ENCODE data around the gene ADAMTS7.
"Not testable (repeated sequence)": the region's sequence is repeated elsewhere in the genome, so short reads cannot be mapped to it uniquely, and the experiment has no call there.

The ADAMTS7 gene, protein sequence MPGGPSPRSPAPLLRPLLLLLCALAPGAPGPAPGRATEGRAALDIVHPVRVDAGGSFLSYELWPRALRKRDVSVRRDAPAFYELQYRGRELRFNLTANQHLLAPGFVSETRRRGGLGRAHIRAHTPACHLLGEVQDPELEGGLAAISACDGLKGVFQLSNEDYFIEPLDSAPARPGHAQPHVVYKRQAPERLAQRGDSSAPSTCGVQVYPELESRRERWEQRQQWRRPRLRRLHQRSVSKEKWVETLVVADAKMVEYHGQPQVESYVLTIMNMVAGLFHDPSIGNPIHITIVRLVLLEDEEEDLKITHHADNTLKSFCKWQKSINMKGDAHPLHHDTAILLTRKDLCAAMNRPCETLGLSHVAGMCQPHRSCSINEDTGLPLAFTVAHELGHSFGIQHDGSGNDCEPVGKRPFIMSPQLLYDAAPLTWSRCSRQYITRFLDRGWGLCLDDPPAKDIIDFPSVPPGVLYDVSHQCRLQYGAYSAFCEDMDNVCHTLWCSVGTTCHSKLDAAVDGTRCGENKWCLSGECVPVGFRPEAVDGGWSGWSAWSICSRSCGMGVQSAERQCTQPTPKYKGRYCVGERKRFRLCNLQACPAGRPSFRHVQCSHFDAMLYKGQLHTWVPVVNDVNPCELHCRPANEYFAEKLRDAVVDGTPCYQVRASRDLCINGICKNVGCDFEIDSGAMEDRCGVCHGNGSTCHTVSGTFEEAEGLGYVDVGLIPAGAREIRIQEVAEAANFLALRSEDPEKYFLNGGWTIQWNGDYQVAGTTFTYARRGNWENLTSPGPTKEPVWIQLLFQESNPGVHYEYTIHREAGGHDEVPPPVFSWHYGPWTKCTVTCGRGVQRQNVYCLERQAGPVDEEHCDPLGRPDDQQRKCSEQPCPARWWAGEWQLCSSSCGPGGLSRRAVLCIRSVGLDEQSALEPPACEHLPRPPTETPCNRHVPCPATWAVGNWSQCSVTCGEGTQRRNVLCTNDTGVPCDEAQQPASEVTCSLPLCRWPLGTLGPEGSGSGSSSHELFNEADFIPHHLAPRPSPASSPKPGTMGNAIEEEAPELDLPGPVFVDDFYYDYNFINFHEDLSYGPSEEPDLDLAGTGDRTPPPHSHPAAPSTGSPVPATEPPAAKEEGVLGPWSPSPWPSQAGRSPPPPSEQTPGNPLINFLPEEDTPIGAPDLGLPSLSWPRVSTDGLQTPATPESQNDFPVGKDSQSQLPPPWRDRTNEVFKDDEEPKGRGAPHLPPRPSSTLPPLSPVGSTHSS (N-terminal part only)

DNA sequence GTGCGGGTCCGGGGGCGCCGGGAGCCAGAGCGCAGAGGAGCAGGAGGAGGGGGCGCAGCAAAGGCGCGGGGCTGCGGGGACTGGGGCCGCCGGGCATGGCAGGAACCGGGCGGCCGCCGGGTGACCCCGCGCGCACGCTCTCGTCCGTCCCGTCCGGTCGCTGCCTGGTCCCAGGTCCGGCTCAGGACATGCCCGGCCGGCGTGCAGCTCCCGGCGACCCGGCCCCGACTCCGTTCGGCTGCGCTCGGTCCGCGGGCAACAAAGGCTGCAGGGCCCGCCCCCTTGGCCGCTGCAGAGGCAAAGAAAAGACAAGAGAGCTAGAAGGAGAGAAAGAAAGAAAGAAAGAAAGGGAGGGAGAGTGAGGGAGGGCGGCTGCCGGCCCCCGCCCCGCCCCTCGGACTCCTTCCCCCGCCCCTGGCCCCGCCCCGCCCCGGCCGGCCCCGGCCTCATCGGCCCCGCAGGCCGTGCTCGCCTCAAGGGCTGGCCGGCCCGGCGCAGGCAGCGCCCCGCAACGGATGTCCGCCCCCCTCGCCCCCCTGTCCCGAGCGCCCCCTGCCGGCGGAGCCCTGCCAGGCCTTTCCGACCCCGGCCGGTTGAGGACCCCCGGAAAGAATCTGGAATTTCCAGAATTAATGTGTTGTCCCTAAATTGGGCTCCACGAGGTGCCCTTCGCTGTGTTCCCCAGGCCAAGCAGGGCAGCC lies at the start of gene ADAMTS7:
Gene ADAMTS7, minus strand, starts transcription at position 341 of the 701 bp plus-strand sequence. Its CDS starts 244 bp downstream, at position 97.
- DNase-seq, result peak; percentile 86

DNA sequence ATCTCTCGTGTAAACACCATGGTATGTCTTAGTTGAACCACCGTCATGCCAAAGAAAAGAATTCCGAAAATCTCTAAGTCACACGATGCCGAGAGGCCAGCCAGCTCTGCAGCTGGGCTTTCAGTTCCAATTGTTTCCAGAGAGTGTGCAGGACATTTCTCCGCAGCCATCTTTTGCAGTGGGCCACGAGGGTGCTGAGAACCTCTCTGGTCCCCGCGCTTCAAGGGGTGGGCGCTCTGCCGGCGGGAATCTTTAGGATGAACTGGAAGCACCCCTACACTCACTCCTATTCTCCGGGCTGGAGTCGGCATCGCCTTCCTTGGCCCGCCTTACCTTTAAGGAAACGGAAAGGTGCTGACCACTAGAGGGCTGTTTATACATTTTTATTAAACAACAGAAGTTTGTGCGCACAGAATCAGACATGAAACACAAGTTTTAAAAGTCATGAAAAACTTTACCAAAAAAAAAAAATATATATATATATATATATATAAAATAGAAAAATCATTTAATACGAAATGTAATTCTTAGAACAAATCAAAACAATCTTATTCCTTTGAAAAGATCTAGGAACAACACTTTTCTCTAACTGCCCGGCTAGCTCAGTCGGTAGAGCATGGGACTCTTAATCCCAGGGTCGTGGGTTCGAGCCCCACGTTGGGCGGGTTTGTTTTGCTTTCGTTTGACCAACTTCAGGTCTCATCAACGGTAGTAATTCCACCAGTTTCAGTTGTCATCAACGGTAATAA lies 48.9 kb upstream of the ADAMTS7 start:
- DNase-seq, result peak; percentile 87

DNA sequence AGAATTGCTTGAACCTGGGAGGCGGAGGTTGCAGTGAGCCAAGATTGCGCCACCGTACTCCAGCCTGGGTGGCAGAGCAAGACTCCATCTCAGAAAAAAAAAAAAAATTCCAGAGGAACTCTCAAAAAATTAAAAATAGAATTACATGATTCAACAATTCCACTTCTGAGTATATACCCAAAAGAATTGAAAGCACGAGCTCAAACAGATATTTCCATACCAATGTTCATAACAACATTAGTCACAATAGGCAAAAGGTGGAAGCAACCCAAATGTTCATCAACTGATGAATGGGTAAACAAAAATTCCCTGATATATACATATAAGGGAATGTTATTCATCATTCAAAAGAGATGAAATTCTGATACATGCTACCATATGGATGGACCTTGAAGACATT lies 44.5 kb upstream of the ADAMTS7 start:
- no peak for DNase-seq

DNA sequence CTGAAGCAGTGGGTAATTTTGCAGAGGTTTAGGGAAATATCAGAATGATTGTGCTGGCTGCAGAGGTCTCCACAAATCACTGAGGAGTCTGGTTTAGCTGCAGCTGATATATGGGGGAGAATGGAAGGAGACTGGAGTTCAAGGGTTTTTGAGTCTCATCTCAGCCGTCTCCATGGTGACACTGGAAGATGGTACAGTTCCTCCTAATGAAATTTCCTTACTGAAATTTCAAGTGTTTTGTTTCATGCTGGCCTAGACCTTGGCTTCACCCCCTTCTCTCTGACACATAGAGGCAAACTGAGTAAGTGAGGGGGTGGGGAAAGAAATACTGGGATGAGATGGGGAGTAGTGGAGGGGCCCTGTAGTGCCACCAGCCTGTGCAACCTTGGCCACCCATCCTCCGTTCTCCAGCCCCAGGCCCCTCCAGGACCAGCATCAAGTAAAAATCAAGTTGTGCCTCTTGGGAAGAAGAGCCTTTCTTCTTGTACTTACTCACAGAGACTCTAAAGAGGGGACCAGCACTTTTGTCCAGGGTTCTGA lies 43.6 kb upstream of the ADAMTS7 start:
- no peak for DNase-seq

DNA sequence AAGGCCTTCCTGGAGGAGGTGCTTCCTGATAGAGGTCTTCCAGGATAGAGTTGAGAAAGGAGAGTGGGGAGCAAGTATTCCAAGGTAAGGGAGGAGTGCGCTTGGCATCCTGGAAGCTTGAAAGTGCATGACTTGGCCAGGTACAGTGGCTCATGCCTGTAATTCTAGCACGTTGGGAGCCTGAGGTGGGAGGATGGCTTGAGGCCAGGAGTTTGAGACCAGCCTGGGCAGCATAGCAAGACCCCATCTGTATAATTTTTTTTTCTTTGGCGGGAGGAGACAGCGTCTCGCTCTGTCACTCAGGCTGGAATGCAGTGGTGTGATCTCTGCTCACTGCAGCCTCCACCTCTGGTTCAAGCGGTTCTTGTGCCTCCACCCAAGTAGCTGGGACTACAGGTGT lies 42.2 kb upstream of the ADAMTS7 start:
- DNase-seq, result no peak

DNA sequence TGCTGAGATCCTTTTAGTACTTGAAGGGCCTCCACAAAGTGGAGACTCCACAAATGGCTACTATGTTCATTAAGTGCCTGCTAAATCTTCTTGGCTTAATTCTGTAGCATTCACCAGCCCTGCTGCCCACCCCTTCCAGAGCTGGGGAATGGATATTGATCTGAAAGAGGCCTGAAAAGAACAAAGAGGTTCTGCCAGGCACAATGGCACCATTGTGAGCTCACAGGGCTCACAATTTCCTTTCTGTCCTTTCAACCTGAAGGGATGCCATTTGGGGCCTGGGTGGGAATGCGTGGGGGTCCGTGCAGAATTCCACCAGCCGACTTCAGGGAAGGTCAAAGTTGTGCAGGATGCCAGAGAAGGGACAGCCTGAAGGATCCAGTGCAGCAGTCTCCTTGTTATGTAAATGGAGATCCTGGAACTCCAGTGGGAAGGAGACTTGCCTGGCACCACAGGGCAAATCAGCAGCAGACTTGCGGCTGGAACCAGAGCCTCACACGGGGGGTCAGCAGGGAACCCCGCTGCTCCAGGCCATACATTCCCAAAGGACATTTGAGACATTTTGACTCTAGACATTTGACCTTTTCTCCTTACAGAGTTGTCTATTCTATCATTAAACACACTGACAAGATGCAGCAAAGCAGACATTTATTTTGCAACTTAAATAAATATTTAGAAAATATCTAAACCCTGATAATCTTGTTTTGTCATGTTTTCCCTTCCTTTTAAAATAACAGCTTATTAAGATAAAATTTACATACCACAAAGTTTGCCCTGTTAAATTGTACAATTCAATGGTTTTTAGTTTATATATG lies 39.9 kb upstream of the ADAMTS7 start:
- no peak for DNase-seq

DNA sequence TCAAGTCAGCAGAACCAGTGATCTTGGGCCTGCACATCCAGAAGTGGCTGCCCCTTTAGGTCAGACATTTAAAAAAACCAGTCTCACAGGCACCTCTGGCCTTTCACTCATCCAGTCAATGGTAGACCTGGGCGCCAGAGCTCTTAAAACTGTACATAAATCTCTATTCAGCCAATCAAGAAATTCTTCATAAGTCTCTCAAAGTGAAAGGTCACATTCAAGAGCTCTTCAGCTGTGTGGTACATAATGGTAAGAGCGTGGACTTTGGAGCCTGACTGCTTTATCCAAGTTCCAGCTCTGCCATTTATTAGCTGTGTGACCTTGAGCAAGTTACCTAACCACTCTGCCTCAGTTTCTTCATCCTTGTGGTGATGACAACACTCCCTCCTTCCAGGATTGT lies 39.1 kb upstream of the ADAMTS7 start:
- no peak for DNase-seq

DNA sequence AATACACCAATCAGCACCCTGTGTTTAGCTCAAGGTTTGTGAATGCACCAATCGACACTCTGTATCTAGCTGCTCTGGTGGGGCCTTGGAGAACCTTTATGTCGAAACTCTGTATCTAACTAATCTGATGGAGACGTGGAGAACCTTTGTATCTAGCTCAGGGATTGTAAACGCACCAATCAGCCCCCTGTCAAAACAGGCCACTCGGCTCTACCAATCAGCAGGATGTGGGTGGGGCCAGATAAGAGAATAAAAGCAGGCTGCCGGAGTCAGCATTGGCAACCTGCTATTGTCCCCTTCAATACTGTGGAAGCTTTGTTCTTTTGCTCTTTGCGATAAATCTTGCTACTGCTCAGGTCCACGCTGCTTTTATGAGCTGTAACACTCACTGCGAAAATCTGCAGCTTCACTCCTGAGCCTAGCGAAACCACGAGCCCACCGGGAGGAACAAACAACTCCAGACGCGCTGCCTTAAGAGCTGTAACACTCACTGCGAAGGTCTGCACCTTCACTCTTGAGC lies 36.2 kb upstream of the ADAMTS7 start:
- not testable (repeated sequence) for DNase-seq

DNA sequence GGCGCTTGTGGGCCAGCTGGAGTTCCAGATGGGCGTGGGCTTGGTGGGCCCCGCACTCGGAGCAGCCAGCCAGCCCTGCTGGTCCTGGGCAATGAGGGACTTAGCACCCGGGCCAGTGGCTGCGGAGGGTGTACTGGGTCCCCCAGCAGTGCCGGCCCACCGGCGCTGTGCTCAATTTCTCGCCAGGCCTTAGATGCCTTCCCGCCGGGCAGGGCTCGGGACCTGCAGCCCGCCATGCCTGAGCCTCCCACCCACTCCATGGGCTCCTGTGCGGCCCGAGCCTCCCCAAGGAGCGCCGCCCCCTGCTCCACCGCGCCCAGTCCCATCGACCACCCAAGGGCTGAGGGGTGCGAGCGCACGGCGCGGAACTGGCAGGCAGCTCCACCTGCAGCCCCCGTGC lies 35.6 kb upstream of the ADAMTS7 start:
- DNase-seq, result not testable (repeated sequence)

DNA sequence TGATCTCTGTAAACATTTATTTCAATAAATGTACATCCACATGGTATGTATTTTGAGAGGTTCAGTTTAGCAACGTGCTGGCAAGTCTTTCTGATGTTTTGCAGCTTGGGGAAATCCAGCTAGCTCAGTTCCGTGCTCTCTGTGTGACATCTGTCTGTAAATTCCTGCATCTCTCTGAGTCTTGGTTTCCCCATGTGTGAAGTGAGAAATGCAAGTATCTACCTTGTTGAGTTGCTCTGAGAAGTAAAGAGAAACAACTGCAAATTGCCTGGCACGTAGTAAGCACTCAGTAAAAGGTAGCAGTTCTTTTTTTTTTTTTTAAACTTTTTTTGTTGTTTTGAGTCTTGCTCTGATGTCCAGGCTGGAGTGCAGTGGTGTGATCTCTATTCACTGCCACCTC lies 31.3 kb upstream of the ADAMTS7 start:
- DNase-seq, result no peak

DNA sequence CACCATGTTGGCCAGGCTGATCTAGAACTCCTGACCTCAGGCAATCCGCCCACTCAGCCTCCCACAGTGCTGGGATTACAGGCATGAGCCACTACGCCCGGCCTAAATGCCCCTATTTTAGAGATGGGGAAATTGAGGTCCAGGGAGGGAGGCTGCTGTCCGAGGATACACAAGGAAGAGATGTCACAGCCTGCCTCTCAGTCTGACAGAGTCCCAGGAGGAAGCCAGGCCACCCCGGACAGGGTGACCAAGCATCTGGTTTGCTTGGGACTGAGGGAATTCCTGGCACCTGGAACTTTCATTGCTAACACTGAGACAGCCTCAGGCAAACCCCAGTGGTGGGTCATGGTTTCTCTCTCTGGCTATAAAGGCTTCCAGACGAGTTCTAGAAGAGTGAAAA lies 30.6 kb upstream of the ADAMTS7 start:
- DNase-seq, result no peak

DNA sequence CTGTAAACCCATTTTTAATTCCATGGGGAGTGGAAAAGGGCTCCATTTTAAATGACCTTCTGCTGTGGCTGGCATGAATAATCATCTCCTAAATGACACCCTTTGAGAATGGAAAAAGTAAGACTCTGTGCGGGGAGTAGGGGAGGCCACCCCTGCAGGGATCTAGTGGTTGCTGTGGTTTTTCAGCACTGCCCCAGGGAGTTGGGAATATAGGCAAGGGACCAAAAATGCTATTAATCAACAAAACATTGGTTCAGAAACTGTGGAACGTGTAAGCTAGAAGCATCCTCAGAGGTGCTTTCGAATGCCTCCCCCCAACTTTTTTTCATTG lies 30.1 kb upstream of the ADAMTS7 start:
- no peak for DNase-seq

DNA sequence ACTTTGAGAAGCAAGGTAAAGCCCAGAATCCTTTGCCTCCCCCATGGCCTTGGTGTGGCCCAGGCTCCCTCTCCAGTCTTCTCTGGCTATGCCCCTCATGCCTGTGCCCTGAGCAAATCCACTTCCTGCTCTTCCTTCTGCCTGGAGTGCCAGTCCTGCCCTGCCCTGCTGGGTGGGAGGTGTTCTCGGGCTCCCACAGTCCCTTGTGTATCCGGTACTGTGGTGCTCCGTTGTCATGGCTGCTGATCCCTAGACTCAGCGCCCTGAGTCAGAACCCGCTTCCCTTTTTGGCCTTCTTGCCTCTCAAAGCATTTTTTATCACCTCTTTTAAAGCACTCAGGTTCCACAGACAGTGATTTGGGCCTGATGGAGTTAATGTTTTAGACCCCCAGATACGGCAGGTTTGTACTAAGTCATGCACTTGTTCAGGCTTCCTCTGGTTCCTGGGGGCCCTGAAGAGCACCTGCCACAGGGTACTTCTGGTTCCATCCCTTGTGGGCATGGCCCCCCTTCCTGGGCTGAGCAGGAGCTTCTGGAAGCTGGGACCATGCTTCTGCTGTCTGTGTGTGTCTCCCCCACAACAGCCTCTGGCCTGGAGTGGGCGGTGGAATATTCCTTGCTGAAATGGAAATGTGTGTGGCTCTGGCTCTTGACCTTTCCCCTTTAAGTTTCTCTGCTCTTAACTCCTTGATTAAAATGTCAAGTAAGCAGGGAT lies 29.6 kb upstream of the ADAMTS7 start:
- DNase-seq, result no peak

DNA sequence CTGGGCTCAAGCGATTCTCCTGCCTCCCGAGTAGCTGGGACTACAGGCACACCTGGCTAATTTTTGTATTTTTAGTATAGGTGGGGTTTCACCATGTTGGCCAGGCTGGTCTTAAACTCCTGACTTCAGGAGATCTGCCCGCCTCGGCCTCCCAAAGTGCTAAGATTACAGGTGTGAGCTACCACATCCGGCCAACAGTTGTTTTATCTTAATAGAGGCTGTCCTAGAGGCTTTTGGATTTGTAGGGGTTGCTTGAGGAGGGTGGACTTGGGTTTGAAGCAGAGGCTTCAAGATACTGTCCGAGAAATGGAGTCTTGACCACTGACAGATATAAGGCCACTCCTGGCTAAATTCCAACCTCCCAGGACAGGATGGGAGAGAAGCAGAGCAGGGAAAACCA lies 27.9 kb upstream of the ADAMTS7 start:
- DNase-seq, result not testable (repeated sequence)

DNA sequence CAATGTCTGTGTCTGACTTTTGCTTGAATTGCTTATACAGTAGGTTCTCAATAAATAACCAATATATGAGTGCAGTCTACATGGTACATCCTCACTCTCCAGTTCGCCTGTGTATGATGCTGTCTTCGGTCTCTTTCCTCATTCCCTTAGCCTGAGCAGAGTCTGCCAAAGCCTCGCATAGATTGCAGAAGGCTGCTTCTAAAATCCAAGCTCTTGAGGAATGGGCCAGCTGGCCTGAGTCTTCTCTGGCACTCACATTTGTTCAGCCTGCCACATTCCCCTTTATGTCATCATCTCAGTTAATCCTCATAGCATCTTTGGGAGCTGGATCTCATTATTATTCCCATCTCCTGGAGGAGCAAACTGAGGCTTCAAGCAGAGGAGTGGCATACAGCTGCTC lies 27.2 kb upstream of the ADAMTS7 start:
- DNase-seq, result peak; percentile 64

DNA sequence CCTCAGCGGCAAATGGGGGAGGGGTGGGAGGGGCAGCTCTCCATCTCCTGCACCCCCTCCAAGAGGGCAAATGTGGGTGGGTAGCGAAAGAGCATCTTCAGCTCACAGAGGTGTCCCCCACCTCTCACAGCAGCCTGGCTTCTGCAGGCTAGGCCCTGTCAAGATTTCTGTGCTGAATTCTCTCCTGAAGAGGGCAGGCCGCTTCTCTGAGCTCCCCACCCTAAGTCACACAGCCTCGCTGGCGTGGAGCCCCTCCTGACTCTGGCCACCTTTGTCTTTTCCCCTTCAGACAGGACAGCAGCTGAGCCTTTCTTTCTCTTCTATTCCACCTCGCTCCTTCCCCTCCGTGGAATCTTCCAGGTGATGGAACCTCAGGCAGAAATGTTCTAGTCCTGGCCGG lies 26.3 kb upstream of the ADAMTS7 start:
- DNase-seq, result no peak

DNA sequence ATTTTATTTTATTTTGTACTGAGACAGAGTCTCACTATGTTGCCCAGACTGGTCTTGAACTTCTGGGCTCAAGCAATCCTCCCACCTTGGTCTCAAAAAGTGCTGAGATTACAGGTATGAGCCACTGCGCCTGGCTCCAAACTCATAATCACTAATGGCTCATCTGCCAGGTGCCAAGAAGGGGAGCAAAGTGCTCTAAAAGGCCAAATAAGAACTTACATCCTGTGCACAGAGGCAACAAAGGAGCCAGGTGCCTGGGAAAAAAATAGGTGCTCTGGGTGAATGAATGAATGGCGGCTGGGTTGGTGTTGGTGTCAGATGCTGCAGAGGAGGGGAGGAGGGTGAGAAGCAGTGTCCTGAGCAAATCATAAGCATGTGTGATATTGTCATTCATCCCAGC lies 25.9 kb upstream of the ADAMTS7 start:
- DNase-seq, result no peak

DNA sequence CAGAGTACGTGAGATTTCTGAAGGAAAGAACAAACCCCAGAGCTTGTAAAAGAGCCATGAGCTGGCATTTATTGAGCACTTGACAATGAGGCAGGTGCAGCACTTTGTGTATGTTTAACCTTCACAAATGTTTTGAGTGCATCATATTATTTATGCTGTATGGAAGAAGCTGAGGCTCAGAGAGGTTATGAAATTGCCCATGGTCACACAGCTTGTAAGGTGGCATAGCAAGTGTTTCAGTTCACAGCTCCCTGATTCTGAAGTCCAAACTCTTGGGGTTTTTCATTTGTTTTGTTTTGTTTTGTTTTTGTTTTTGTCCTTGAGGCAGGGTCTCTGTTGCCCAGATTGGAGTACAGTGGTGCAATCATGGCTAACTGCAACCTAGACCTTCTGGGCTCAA lies 25.1 kb upstream of the ADAMTS7 start:
- DNase-seq, result no peak
